Keratinocyte (primary cell): ENCODE results near the gene ERBB4.

Experiments used
- EZH2 ChIP-seq: IDR thresholded peaks from one replicate; pipeline ENCODE4 v1.6.1; 2012; ENCODE audit warnings: inconsistent platforms, mild to moderate bottlenecking, low read length, moderate library complexity
- TF ChIP-seq, protein P1 (sequence below), 3 experiments: IDR thresholded peaks in 1 of 3; conservative IDR thresholded peaks in 1 of 3; optimal IDR thresholded peaks in 1 of 3; 2 replicates in 2 of 3; 3 replicates in 1 of 3; pipeline versions ENCODE3 to v1.5.1; 2011; ENCODE audit warnings: low read length in 3 of 3, mild to moderate bottlenecking in 3 of 3, moderate library complexity in 2 of 3, control low read depth in 1 of 3, inconsistent platforms in 1 of 3; ENCODE audit not compliant: insufficient read depth in 2 of 3; ENCODE audit errors: extremely low read depth in 1 of 3

GRCh38 chr2:211845338-211846035 lies 693.1 kb downstream of the ERBB4 start:
- no peak for TF ChIP-seq EZH2
- TF ChIP-seq, protein P1, sequence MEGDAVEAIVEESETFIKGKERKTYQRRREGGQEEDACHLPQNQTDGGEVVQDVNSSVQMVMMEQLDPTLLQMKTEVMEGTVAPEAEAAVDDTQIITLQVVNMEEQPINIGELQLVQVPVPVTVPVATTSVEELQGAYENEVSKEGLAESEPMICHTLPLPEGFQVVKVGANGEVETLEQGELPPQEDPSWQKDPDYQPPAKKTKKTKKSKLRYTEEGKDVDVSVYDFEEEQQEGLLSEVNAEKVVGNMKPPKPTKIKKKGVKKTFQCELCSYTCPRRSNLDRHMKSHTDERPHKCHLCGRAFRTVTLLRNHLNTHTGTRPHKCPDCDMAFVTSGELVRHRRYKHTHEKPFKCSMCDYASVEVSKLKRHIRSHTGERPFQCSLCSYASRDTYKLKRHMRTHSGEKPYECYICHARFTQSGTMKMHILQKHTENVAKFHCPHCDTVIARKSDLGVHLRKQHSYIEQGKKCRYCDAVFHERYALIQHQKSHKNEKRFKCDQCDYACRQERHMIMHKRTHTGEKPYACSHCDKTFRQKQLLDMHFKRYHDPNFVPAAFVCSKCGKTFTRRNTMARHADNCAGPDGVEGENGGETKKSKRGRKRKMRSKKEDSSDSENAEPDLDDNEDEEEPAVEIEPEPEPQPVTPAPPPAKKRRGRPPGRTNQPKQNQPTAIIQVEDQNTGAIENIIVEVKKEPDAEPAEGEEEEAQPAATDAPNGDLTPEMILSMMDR (optimal IDR thresholded peaks at IDR 0.05 in 1 of 3, IDR thresholded peaks at IDR 0.05 in 1 of 3, conservative IDR thresholded peaks at IDR 0.05 in 1 of 3; ENCODE audit: extremely low read depth in 1 of 3, insufficient read depth in 2 of 3, low read length in 3 of 3) = no peak
